ENCODE measurements around the gene ABCA1.

GRCh38 chr9:104746285-104746684, 181.7 kb downstream of the ABCA1 start:
- TF ChIP-seq, protein P1, sequence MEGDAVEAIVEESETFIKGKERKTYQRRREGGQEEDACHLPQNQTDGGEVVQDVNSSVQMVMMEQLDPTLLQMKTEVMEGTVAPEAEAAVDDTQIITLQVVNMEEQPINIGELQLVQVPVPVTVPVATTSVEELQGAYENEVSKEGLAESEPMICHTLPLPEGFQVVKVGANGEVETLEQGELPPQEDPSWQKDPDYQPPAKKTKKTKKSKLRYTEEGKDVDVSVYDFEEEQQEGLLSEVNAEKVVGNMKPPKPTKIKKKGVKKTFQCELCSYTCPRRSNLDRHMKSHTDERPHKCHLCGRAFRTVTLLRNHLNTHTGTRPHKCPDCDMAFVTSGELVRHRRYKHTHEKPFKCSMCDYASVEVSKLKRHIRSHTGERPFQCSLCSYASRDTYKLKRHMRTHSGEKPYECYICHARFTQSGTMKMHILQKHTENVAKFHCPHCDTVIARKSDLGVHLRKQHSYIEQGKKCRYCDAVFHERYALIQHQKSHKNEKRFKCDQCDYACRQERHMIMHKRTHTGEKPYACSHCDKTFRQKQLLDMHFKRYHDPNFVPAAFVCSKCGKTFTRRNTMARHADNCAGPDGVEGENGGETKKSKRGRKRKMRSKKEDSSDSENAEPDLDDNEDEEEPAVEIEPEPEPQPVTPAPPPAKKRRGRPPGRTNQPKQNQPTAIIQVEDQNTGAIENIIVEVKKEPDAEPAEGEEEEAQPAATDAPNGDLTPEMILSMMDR (IDR thresholded peaks at IDR 0.05): no peak
- no peak for TF ChIP-seq POLR2AphosphoS5 (IDR thresholded peaks at IDR 0.05)
